ENCODE measurements around the gene SCN1B. TPM values are rescaled to one million over a fixed set of nuclear protein-coding genes. Genes with fewer than 3 reads are reported as not detected.

Gene SCN1B
- polyA plus RNA-seq, 4 donors: 0.84 to 10.1 (median 2.4) TPM; not detected in 1

DNA sequence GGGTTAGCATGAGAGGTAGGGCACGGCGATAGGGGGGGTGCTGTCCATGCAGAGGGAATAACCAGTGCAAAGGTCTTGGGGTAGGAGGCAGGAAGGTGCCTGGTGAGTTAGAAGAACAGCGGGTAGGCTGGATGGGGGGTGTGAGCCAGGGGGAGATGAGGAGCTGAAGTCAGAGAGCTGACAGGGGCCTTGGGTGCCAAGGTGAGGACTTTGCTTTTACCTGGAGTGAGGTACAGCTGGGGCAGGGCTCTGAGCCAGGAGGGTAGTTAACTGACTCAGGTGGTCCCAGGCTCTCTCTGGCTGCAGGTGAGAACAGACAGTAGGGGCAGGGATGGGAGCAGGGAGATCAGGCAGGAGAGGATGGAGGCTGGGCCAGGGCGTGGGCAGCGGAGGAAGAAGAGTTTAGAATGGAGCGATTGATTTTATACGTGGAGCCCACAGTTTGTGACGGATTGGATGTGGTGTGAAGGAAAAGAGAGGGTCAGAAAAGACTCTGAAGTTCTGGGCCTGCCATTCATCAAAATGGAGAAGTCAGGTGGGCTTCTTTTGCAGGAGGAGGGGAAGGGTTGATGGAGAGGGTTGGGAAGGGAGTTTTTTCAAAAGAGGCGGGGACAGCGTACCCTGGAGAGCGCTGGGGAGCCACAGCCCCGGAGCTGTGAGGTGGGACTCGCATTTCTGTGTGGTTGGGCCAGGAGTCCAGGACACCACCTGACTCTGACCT is 31.3 kb upstream of the SCN1B start:
- peaks cover 0 to 17% (median 0%) of the 10 kb centered on the region in 3 donors for H3K36me3 ChIP-seq (ENCODE audit: control insufficient read depth in 3 of 3, insufficient read depth in 2 of 3, low read depth in 1 of 3, low read length in 3 of 3)
- peaks cover 0 to 10% of the 10 kb centered on the region in 2 donors for H3K9me3 ChIP-seq (ENCODE audit: control insufficient read depth in 2 of 2, insufficient read depth in 1 of 2, low read depth in 1 of 2, low read length in 1 of 2)
- H3K4me1 ChIP-seq (ENCODE audit: control insufficient read depth in 3 of 3, insufficient read depth in 2 of 3, low read depth in 1 of 3, low read length in 2 of 3): peaks cover 2 to 37% (median 6%) of the 10 kb centered on the region in 3 donors
- no peaks in the 10 kb centered on the region for H3K27me3 ChIP-seq (ENCODE audit: control insufficient read depth in 3 of 3, insufficient read depth in 3 of 3, low read length in 3 of 3)
- H3K27ac ChIP-seq (ENCODE audit: low read depth in 1 of 3, low read length in 2 of 3): peak overlapping the region; percentile 86 to 99 (median 98)
- 31 to 40% (median 39%) methylated on average over 13 of the region's 13 CpGs for WGBS, 3 donors
- H3K4me3 ChIP-seq (ENCODE audit: low read depth in 1 of 3, low read length in 3 of 3): peak overlapping the region in 2 of 3 donors; percentile 70 to 82
- FAIRE-seq (no peak), DNase-seq (peak in 1 of 2 donors; percentile 39)

DNA sequence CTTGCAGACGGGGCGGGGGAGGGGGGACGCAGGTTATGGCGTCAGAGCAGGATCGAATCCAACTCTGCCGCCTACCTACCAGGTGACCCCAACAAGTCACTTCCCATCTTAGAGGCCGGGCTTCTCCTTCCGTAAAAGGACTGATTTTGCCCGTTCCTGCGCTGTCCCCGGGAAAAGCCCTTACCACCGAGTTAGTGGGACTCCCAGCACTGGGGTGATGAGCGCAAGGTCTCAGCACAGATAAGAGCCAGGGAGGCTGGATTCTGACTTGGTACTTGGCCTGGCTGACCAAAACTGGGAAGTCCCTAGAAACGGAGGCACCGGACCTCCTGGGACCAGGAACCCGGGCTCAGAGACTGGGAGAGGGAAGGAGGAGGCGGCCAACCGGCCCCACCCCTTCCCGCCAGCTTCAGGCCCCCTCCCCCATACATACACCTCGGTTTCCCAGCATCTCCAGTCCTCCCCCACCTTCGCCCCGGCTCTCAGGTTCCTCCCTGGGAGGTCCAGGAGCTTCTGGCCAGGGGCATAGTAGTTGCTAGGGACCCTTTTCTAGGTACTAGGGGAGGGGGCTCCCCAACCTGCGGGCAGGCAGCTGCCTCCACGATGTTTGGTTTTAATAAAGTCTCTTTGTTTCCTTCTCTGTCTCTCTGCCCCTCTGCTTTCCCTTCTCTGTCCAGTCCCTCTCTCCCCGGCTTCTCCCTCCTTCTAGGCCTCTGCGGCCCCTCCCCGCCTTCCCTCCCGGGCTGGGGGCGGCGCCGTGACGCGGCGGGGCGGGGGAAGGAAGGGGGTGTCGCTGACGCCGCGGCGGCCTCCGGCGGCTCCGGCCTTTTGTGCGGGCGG is 30.6 kb upstream of the SCN1B start, which contains the start of gene GRAMD1A:
TSS of gene GRAMD1A (plus strand) at position 826 of the 840 bp plus-strand sequence. CDS start 156 bp downstream, outside the sequence.
- FAIRE-seq: no peak
- Histone ChIP-seq H3K36me3 (ENCODE audit: control insufficient read depth in 3 of 3, insufficient read depth in 2 of 3, low read depth in 1 of 3, low read length in 3 of 3) (peaks cover 0 to 24% (median 0%) of the 10 kb centered on the region in 3 donors), H3K9me3 (ENCODE audit: control insufficient read depth in 2 of 2, insufficient read depth in 1 of 2, low read depth in 1 of 2, low read length in 1 of 2) (peaks cover 0 to 6% of the 10 kb centered on the region in 2 donors), H3K27me3 (ENCODE audit: control insufficient read depth in 3 of 3, insufficient read depth in 3 of 3, low read length in 3 of 3) (no peaks in the 10 kb centered on the region), H3K4me1 (ENCODE audit: control insufficient read depth in 3 of 3, insufficient read depth in 2 of 3, low read depth in 1 of 3, low read length in 2 of 3) (peaks cover 3 to 41% (median 9%) of the 10 kb centered on the region in 3 donors), H3K4me3 (ENCODE audit: low read depth in 1 of 3, low read length in 3 of 3) (peak within 1 kb of the TSS; percentile 70 to 88 (median 82)), H3K27ac (ENCODE audit: low read depth in 1 of 3, low read length in 2 of 3) (peak within 1 kb of the TSS; percentile 86 to 99 (median 98))
- 1 to 3% (median 2%) methylated on average over 30 to 45 of the region's 45 CpGs for WGBS, 3 donors
- DNase-seq: peak; percentile 83 to 94

DNA sequence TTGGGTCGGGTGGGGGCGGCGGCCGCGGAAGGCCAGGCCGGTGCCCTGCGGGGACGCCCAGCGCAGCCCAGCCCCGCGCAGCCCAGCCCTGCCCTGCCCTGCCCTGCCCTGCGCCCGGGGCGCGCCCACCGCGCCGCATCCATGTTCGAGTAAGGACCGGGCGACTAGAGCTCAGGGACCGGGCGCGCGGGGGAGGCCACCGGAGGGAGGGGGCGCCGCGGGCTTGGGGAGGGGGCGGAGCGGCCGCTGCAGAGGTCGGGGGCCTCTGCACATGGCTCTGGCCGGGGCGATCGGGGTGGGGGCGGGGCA is 30.0 kb upstream of the SCN1B start:
- H3K9me3 ChIP-seq (ENCODE audit: control insufficient read depth in 2 of 2, insufficient read depth in 1 of 2, low read depth in 1 of 2, low read length in 1 of 2): peaks cover 0 to under 1% of the 10 kb centered on the region in 2 donors
- H3K27me3 ChIP-seq (ENCODE audit: control insufficient read depth in 3 of 3, insufficient read depth in 3 of 3, low read length in 3 of 3): no peaks in the 10 kb centered on the region
- H3K4me3 ChIP-seq (ENCODE audit: low read depth in 1 of 3, low read length in 3 of 3): peak overlapping the region in 2 of 3 donors; percentile 70 to 88
- peaks cover 0 to 41% (median 11%) of the 10 kb centered on the region in 3 donors for H3K4me1 ChIP-seq (ENCODE audit: control insufficient read depth in 3 of 3, insufficient read depth in 2 of 3, low read depth in 1 of 3, low read length in 2 of 3)
- H3K27ac ChIP-seq (ENCODE audit: low read depth in 1 of 3, low read length in 2 of 3): peak overlapping the region; percentile 86 to 98 (median 92)
- 0 to 1% (median 1%) methylated on average over 9 to 37 of the region's 37 CpGs for WGBS, 3 donors
- DNase-seq (no peak), FAIRE-seq (no peak)
- H3K36me3 ChIP-seq (ENCODE audit: control insufficient read depth in 3 of 3, insufficient read depth in 2 of 3, low read depth in 1 of 3, low read length in 3 of 3): peaks cover 0 to 28% (median 0%) of the 10 kb centered on the region in 3 donors

DNA sequence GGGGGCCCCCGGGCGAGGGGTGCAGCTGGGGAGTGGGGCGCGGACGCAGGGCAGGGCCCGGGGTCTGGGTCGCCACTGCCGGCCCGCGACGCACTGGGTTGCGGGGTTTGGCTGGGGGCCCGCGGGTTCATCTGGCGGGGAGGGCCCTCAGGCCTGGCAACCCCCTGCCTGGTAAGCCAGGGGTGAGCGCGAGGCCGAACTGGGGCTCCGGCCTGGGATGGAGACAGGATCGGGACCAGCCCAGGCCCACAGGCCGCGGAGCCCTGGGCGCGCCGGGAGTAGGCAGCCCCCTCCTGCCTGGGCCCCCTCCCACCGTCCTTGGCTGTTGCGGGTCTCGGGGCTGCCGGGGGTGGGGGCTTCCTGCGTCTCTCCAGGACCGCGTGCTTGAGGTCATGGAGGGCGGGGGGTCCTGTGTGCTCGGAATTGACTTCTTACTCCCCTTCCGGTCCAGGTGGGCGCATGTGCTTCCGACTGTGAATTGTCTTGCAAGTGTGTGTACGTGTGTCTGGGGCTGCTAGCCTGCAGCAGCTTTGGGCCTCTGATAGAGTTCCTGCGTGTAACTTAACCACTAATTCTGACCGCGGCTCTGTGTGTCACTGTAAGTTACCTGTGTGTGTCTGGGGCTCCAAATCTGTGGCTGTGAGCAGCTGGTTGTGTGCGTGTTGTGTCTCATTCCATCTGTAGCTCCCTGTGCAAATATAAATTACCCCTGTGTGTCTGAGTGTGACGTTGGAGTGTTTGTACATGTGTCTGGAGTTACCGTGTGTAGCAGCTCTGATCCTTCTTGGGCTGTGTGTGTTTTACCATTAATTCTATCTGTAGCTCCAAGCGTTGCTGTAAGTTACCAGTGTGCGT is 29.4 kb upstream of the SCN1B start:
- H3K9me3 ChIP-seq (ENCODE audit: control insufficient read depth in 2 of 2, insufficient read depth in 1 of 2, low read depth in 1 of 2, low read length in 1 of 2): no peaks in the 10 kb centered on the region
- no peaks in the 10 kb centered on the region for H3K27me3 ChIP-seq (ENCODE audit: control insufficient read depth in 3 of 3, insufficient read depth in 3 of 3, low read length in 3 of 3)
- peak overlapping the region; percentile 63 to 88 (median 70) for H3K4me3 ChIP-seq (ENCODE audit: low read depth in 1 of 3, low read length in 3 of 3)
- H3K27ac ChIP-seq (ENCODE audit: low read depth in 1 of 3, low read length in 2 of 3): peak overlapping the region; percentile 75 to 94 (median 92)
- DNase-seq (peak; percentile 63 to 73), FAIRE-seq (no peak)
- H3K4me1 ChIP-seq (ENCODE audit: control insufficient read depth in 3 of 3, insufficient read depth in 2 of 3, low read depth in 1 of 3, low read length in 2 of 3): peaks cover 0 to 47% (median 11%) of the 10 kb centered on the region in 3 donors
- H3K36me3 ChIP-seq (ENCODE audit: control insufficient read depth in 3 of 3, insufficient read depth in 2 of 3, low read depth in 1 of 3, low read length in 3 of 3): peaks cover 0 to 34% (median 0%) of the 10 kb centered on the region in 3 donors
- 1 to 3% (median 2%) methylated on average over 35 to 46 of the region's 46 CpGs for WGBS, 3 donors

DNA sequence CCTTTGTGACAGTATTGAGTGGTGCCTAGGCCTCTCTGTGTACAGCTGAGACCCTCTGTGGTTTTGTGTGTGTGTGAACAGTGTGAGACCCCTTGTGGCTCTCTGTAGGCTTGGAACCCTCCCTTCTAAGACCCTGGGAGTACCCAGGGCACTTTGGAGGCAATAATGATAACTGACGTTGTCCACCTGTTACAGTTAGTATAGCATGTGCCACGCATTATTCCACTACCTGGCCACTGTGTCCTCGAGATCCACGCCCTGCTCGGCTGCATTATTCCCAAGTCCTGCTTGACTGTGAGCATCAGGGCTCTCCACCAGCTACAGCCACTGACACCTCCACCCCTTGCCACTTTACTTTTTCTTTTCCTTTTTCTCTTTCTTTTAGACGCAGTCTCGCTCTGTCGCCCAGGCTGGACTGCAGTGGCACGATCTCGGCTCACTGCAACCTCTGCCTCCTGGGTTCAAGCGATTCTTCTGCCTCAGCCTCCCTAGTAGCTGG is 28.2 kb upstream of the SCN1B start:
- no peak overlapping the region for H3K4me3 ChIP-seq (ENCODE audit: low read depth in 1 of 3, low read length in 3 of 3)
- no peaks in the 10 kb centered on the region for H3K9me3 ChIP-seq (ENCODE audit: control insufficient read depth in 2 of 2, insufficient read depth in 1 of 2, low read depth in 1 of 2, low read length in 1 of 2)
- FAIRE-seq: no peak
- DNase-seq: no peak
- no peaks in the 10 kb centered on the region for H3K27me3 ChIP-seq (ENCODE audit: control insufficient read depth in 3 of 3, insufficient read depth in 3 of 3, low read length in 3 of 3)
- 58 to 76% (median 65%) methylated on average over 11 of the region's 11 CpGs for WGBS, 3 donors
- peaks cover 0 to 57% (median 11%) of the 10 kb centered on the region in 3 donors for H3K4me1 ChIP-seq (ENCODE audit: control insufficient read depth in 3 of 3, insufficient read depth in 2 of 3, low read depth in 1 of 3, low read length in 2 of 3)
- H3K36me3 ChIP-seq (ENCODE audit: control insufficient read depth in 3 of 3, insufficient read depth in 2 of 3, low read depth in 1 of 3, low read length in 3 of 3): peaks cover 0 to 43% (median 0%) of the 10 kb centered on the region in 3 donors
- peak overlapping the region in 1 of 3 donors; percentile 26 for H3K27ac ChIP-seq (ENCODE audit: low read depth in 1 of 3, low read length in 2 of 3)

DNA sequence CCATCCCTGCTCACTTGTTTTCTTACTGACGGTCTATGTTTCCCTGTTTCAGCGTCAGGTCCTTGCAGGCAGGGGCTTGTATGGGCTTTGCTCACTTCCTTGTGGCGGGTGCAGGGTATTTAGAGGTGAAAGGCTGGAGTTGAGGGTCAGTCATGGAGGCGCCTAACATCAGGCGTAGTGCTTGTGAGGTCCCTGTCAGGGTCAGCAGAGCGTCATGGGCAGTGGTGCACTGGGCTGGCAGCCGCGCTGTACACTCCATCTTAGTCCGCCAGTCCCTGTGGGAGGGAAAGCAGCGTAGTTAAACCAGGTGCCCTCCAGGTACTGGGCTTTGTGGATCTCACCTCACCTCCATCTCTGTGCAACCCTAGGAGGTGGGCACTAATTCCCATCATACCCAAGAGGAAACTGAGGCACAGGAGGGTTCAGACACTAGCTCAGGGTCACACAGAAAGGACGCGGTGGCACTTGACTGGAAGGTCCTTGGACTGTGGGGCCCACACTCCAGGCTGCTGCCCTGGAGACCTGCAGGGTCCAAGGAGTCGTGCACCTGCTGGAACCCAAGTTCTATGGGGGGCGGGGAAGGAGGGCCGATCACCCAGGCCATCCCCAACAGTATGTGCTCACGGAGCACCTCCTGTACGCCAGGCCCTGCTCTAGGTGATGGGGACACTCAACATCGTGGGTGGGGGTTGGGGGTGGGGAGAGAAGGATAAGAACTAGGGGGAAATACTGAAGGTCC is 25.6 kb upstream of the SCN1B start:
- DNase-seq: no peak
- Histone ChIP-seq H3K27ac (ENCODE audit: low read depth in 1 of 3, low read length in 2 of 3) (peak overlapping the region in 2 of 3 donors; percentile 75 to 82), H3K9me3 (ENCODE audit: control insufficient read depth in 2 of 2, insufficient read depth in 1 of 2, low read depth in 1 of 2, low read length in 1 of 2) (no peaks in the 10 kb centered on the region), H3K27me3 (ENCODE audit: control insufficient read depth in 3 of 3, insufficient read depth in 3 of 3, low read length in 3 of 3) (no peaks in the 10 kb centered on the region), H3K36me3 (ENCODE audit: control insufficient read depth in 3 of 3, insufficient read depth in 2 of 3, low read depth in 1 of 3, low read length in 3 of 3) (peaks cover 0 to 56% (median 0%) of the 10 kb centered on the region in 3 donors), H3K4me1 (ENCODE audit: control insufficient read depth in 3 of 3, insufficient read depth in 2 of 3, low read depth in 1 of 3, low read length in 2 of 3) (peaks cover 0 to 48% (median 11%) of the 10 kb centered on the region in 3 donors), H3K4me3 (ENCODE audit: low read depth in 1 of 3, low read length in 3 of 3) (no peak overlapping the region)
- 44 to 75% (median 62%) methylated on average over 18 of the region's 18 CpGs for WGBS, 3 donors
- FAIRE-seq: no peak

DNA sequence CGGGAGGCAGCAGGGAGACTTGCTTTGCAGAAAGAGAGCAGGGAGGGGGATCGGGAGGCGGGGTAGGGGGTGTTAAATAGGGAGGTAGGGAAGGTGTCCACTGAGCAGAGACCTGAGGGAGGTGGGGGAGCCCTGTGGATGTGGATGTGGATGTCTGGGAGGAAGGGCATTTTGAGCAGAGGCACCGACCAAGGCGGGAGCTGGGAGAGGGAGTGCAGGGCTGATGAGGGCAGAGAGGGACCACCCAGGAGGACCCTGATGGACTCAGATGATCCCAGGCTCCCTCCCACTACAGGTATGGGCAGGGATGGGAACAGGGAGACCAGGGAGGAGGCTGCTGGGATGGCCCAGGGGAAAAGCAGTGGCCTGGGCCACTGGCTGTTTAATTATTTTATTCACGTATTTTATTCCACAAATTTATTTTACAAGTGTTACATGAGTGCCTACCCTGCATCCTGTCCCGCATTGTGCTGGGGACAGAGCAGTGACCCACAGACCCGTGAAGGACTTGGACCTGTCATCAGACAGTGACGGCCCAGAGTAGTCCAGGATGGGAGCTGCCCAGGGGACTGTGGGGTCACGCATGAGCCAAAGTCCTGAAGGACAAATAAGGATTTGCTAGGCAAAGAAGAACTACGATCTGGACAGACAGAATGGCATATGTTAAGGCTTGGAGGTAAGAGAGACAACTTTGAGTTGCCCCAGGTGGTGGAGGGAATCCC is 24.9 kb upstream of the SCN1B start:
- peak overlapping the region in 2 of 3 donors; percentile 13 to 75 for H3K27ac ChIP-seq (ENCODE audit: low read depth in 1 of 3, low read length in 2 of 3)
- H3K27me3 ChIP-seq (ENCODE audit: control insufficient read depth in 3 of 3, insufficient read depth in 3 of 3, low read length in 3 of 3): no peaks in the 10 kb centered on the region
- 52 to 70% (median 69%) methylated on average over 11 of the region's 11 CpGs for WGBS, 3 donors
- peaks cover 0 to 63% (median 0%) of the 10 kb centered on the region in 3 donors for H3K36me3 ChIP-seq (ENCODE audit: control insufficient read depth in 3 of 3, insufficient read depth in 2 of 3, low read depth in 1 of 3, low read length in 3 of 3)
- H3K4me1 ChIP-seq (ENCODE audit: control insufficient read depth in 3 of 3, insufficient read depth in 2 of 3, low read depth in 1 of 3, low read length in 2 of 3): peaks cover 0 to 45% (median 9%) of the 10 kb centered on the region in 3 donors
- DNase-seq (no peak), FAIRE-seq (no peak)
- H3K9me3 ChIP-seq (ENCODE audit: control insufficient read depth in 2 of 2, insufficient read depth in 1 of 2, low read depth in 1 of 2, low read length in 1 of 2): no peaks in the 10 kb centered on the region
- no peak overlapping the region for H3K4me3 ChIP-seq (ENCODE audit: low read depth in 1 of 3, low read length in 3 of 3)
